Kidney glomerular epithelial cell (primary cell): ENCODE data around the gene ARID5B.

Experiments
- DNase-seq: peaks from one replicate; lab custom pipeline; 2025; lab: John Stamatoyannopoulos, UW

The ARID5B gene

GRCh38 chr10:61883371-61884025, 18.0 kb upstream of the ARID5B start:
- DNase-seq: no peak

- DNase-seq: no peak
These were observed 13.7 kb upstream of the ARID5B start for GRCh38 chr10:61887772-61888171.

GRCh38 chr10:61888744-61889143, 12.8 kb upstream of the ARID5B start:
- DNase-seq: no peak

- DNase-seq: no peak
These were observed 11.1 kb upstream of the ARID5B start for GRCh38 chr10:61890430-61890829.

GRCh38 chr10:61890881-61891409, 10.6 kb upstream of the ARID5B start:
- DNase-seq: no peak

GRCh38 chr10:61891906-61892585, 9.5 kb upstream of the ARID5B start:
- DNase-seq: no peak

- no peak for DNase-seq
These were observed 8.5 kb upstream of the ARID5B start for GRCh38 chr10:61892961-61893360.

- DNase-seq: no peak
These were observed 7.4 kb upstream of the ARID5B start for GRCh38 chr10:61894133-61894532.

- no peak for DNase-seq
These were observed 5.5 kb upstream of the ARID5B start for GRCh38 chr10:61895898-61896600.

- no peak for DNase-seq
These were observed 4.4 kb upstream of the ARID5B start for GRCh38 chr10:61896854-61897661.

- no peak for DNase-seq
These were observed 3.6 kb upstream of the ARID5B start for GRCh38 chr10:61897671-61898434.

- no peak for DNase-seq
These were observed 3.1 kb upstream of the ARID5B start for GRCh38 chr10:61898435-61898778.

- no peak for DNase-seq
These were observed 2.4 kb upstream of the ARID5B start for GRCh38 chr10:61899069-61899531.

GRCh38 chr10:61899663-61899996, 1.9 kb upstream of the ARID5B start:
- DNase-seq: no peak

GRCh38 chr10:61899997-61900828, 1.3 kb upstream of the ARID5B start:
- DNase-seq: peak; percentile 43

GRCh38 chr10:61901829-61902444, 438 bp downstream of the ARID5B start:
- DNase-seq: no peak

GRCh38 chr10:61902445-61903220, 1.1 kb downstream of the ARID5B start:
- DNase-seq: peak; percentile 71

- DNase-seq: peak; percentile 69
These were observed 1.9 kb downstream of the ARID5B start for GRCh38 chr10:61903221-61903927.

GRCh38 chr10:61903928-61904344, 2.4 kb downstream of the ARID5B start:
- peak; percentile 64 for DNase-seq
